Naive thymus-derived CD4-positive, alpha-beta T cell (primary cell): ENCODE results near the gene GHRHR. TPM values are rescaled to one million over a fixed set of nuclear protein-coding genes. Genes with fewer than 3 reads are reported as not detected.

Experiments
- ATAC-seq: fragments of 150-1000 bp; cut with Tn5 transposase; 2 replicates; pipeline ENCODE4 v1.10.0; 2021; ENCODE audit warnings: mild to moderate bottlenecking, moderate library complexity
- CTCF ChIA-PET: fragments of 350-600 bp; sonication (Branson Sonifier 250); formaldehyde crosslinking; loops from one replicate; lab custom pipeline; 2021; ENCODE audit warnings: antibody characterized with exemption; lab: Charles Lee
- POLR2A ChIA-PET: fragments of 350-600 bp; sonication (Branson Sonifier 250); formaldehyde crosslinking; loops from one replicate; lab custom pipeline; 2021; ENCODE audit warnings: antibody characterized with exemption, inconsistent platforms; lab: Charles Lee
- DNase-seq, 9 donors: peaks; one replicate each; pipeline versions ENCODE4 v3.0.0 to v3.0.0-alpha.2; 2020 to 2022; ENCODE audit warnings: mixed read lengths in 1 of 9
- H3K27ac ChIP-seq: one replicate; pipeline ENCODE4 v1.7.0; 2013; ENCODE audit warnings: mild to moderate bottlenecking, low read depth, low read length, moderate library complexity
- H3K27me3 ChIP-seq, 2 donors: one replicate each; pipeline ENCODE4 v1.7.0; 2013; ENCODE audit warnings: low read length in 2 of 2, mild to moderate bottlenecking in 2 of 2, moderate library complexity in 2 of 2; ENCODE audit not compliant: control insufficient read depth in 2 of 2, insufficient read depth in 2 of 2
- H3K36me3 ChIP-seq, 3 experiments: 1 replicate in 2 of 3; 2 replicates in 1 of 3; pipeline ENCODE4 v1.7.0; 2013; ENCODE audit warnings: low read length in 3 of 3, mild to moderate bottlenecking in 3 of 3, moderate library complexity in 1 of 3; ENCODE audit not compliant: insufficient read depth in 3 of 3, control insufficient read depth in 2 of 3
- H3K4me1 ChIP-seq, 2 donors: one replicate each; pipeline ENCODE4 v1.7.0; 2013; ENCODE audit warnings: low read length in 2 of 2, mild to moderate bottlenecking in 2 of 2, moderate library complexity in 1 of 2; ENCODE audit not compliant: control insufficient read depth in 2 of 2, insufficient read depth in 2 of 2
- H3K4me3 ChIP-seq: 2 replicates; pipeline ENCODE4 v1.7.0; 2013; ENCODE audit warnings: mild to moderate bottlenecking, low read length
- H3K9me3 ChIP-seq, 3 experiments: 1 replicate in 2 of 3; 2 replicates in 1 of 3; pipeline ENCODE4 v1.7.0; 2013; ENCODE audit warnings: low read length in 3 of 3; ENCODE audit not compliant: control insufficient read depth in 2 of 3
- H3K27ac Mint-ChIP-seq, 9 donors: one replicate each; pipeline ENCODE4 v1.8.0; 2020 to 2022; ENCODE audit warnings: mixed read lengths in 9 of 9, mild to moderate bottlenecking in 8 of 9, moderate library complexity in 5 of 9, inconsistent platforms in 2 of 9
- H3K27me3 Mint-ChIP-seq, 5 donors: one replicate each; pipeline ENCODE4 v1.8.0; 2021 to 2022; ENCODE audit warnings: mixed read lengths in 5 of 5, mild to moderate bottlenecking in 1 of 5
- H3K36me3 Mint-ChIP-seq, 5 donors: one replicate each; pipeline ENCODE4 v1.8.0; 2020 to 2022; ENCODE audit warnings: mixed read lengths in 5 of 5, mild to moderate bottlenecking in 3 of 5, inconsistent platforms in 1 of 5
- H3K4me1 Mint-ChIP-seq, 7 donors: one replicate each; pipeline ENCODE4 v1.8.0; 2020 to 2022; ENCODE audit warnings: mixed read lengths in 7 of 7, mild to moderate bottlenecking in 3 of 7, inconsistent platforms in 1 of 7
- H3K4me3 Mint-ChIP-seq, 10 donors: one replicate each; pipeline ENCODE4 v1.8.0; 2020 to 2022; ENCODE audit warnings: mild to moderate bottlenecking in 10 of 10, mixed read lengths in 10 of 10, moderate library complexity in 6 of 10, inconsistent platforms in 2 of 10
- H3K9me3 Mint-ChIP-seq, 11 donors: one replicate each; pipeline ENCODE4 v1.8.0; 2020 to 2022; ENCODE audit warnings: mixed read lengths in 11 of 11, mild to moderate bottlenecking in 4 of 11, inconsistent platforms in 1 of 11, moderate library complexity in 1 of 11
- intact Hi-C, 2 donors: fragments of 100-400 bp; cut with micrococcal nuclease; formaldehyde crosslinking; loops; one replicate each; pipeline ENCODE4 v1.15.1; 2023
- polyA plus RNA-seq, 2 donors: library from polyadenylated mRNA; unstranded; fragments of 300-500 nt; fragmentation: Illumina TruSeq; gene quantifications; one replicate each; pipeline ENCODE4 v1.2.3, GENCODE V29; 2021
- total RNA-seq, 6 experiments: library from RNA in 5 of 6; stranded (reverse) in 5 of 6; gene quantifications; 1 replicate in 5 of 6; 2 replicates in 1 of 6; pipeline ENCODE4 v1.2.3 and lab custom pipeline; 2021 to 2026

GHRHR gene
- total and polyA plus RNA-seq, 7 experiments from 2014 or later: not detected

GRCh38 chr7:30936650-30937245 is 27.0 kb upstream of the GHRHR start:
- Mint-ChIP-seq H3K27me3 (peaks cover 17 to 32% (median 23%) of the 10 kb centered on the region in 5 donors), H3K27ac (no peak overlapping the region), H3K4me3 (no peak overlapping the region), H3K36me3 (no peaks in the 10 kb centered on the region), H3K4me1 (no peaks in the 10 kb centered on the region), H3K9me3 (no peaks in the 10 kb centered on the region)
- DNase-seq: no peak
- ChIA-PET CTCF (interaction anchor here (0.6 kb wide), 2 partner anchors 8 to 9 kb away, joined by 3 read pairs; no protein-coding TSS in a partner anchor), POLR2A (no interaction called here)
- Histone ChIP-seq H3K36me3 (no peaks in the 10 kb centered on the region), H3K4me1 (no peaks in the 10 kb centered on the region), H3K4me3 (no peak overlapping the region), H3K27me3 (no peaks in the 10 kb centered on the region), H3K9me3 (no peaks in the 10 kb centered on the region), H3K27ac (no peak overlapping the region)
- intact Hi-C loops: no loop called here
- ATAC-seq: no peak

- H3K36me3 ChIP-seq: no peaks in the 10 kb centered on the region
- ChIA-PET POLR2A (no interaction called here), CTCF (interaction anchor here (0.6 kb wide), 1 partner anchor 9 kb away, joined by 3 read pairs; no protein-coding TSS in a partner anchor)
- DNase-seq (no peak), ATAC-seq (no peak)
- Mint-ChIP-seq H3K36me3 (no peaks in the 10 kb centered on the region), H3K27ac (no peak overlapping the region), H3K27me3 (peaks cover 24 to 35% (median 29%) of the 10 kb centered on the region in 5 donors), H3K4me1 (no peaks in the 10 kb centered on the region), H3K9me3 (no peaks in the 10 kb centered on the region), H3K4me3 (peak overlapping the region in 1 of 10 donors; percentile 26)
- no peaks in the 10 kb centered on the region for H3K9me3 ChIP-seq
- no peak overlapping the region for H3K27ac ChIP-seq
- no peaks in the 10 kb centered on the region for H3K4me1 ChIP-seq
- no peak overlapping the region for H3K4me3 ChIP-seq
- H3K27me3 ChIP-seq: no peaks in the 10 kb centered on the region
- intact Hi-C loops: no loop called here
These were observed 26.3 kb upstream of the GHRHR start for GRCh38 chr7:30937416-30937815.

- H3K27ac Mint-ChIP-seq: no peak overlapping the region
- ATAC-seq: peak; percentile 69
These were observed 25.1 kb upstream of the GHRHR start for GRCh38 chr7:30938435-30939316.

DNA sequence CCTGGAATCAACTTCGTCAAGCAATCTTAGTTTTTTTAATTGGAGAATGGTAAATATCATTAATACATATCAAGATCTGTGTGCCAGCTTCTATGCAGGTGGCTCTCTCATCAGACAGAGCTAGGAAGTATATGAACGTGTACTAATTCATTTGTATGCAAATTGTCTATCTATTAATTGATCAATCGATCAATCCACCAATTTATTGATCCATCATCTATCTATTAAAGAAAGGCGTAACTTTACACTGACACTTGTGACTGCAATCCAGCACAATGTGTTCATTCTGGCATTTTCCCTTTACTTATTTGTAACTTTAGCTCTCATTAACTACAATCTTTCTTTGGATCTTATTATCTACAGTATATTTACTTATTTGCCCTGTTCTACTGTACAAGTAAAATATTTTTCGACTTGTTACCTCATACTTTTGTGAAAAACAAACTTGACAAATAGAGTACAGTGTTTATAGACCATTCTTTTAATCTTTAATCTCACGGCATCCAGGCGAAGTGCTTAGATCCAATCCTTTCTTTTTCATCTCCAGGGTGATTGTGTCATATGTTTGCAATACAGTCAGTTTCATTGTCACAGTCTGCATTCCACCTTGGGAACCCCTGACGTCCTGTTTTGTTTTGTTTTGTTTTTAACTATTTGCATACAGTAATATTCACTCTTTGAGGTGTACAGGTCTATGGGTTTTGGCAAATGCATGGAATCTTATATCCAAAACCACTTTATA is 22.0 kb upstream of the GHRHR start:
- H3K9me3 Mint-ChIP-seq: peaks cover 0 to 21% (median 10%) of the 10 kb centered on the region in 11 donors
- no peaks in the 10 kb centered on the region for H3K4me1 ChIP-seq
- peaks cover 45 to 57% (median 49%) of the 10 kb centered on the region in 5 donors for H3K27me3 Mint-ChIP-seq
- ATAC-seq (no peak), DNase-seq (no peak)
- no peak overlapping the region for H3K4me3 Mint-ChIP-seq
- ChIA-PET CTCF (no interaction called here), POLR2A (no interaction called here)
- no peak overlapping the region for H3K4me3 ChIP-seq
- no peaks in the 10 kb centered on the region for H3K36me3 ChIP-seq
- no peak overlapping the region for H3K27ac Mint-ChIP-seq
- peaks cover 0 to 4% (median 0%) of the 10 kb centered on the region in 5 donors for H3K36me3 Mint-ChIP-seq
- intact Hi-C loops: no loop called here
- H3K9me3 ChIP-seq: no peaks in the 10 kb centered on the region
- H3K27me3 ChIP-seq: no peaks in the 10 kb centered on the region
- H3K4me1 Mint-ChIP-seq: no peaks in the 10 kb centered on the region
- H3K27ac ChIP-seq: no peak overlapping the region

More at GRCh38 chr7:30938435-30939316, 25.1 kb upstream of the GHRHR start:
- Histone ChIP-seq H3K4me1 (no peaks in the 10 kb centered on the region), H3K36me3 (no peaks in the 10 kb centered on the region), H3K27me3 (no peaks in the 10 kb centered on the region), H3K27ac (no peak overlapping the region), H3K4me3 (no peak overlapping the region), H3K9me3 (no peaks in the 10 kb centered on the region)
- CTCF ChIA-PET: interaction anchor here (0.8 kb wide), 1 partner anchor 82 kb away, joined by 4 read pairs; no protein-coding TSS in a partner anchor
- POLR2A ChIA-PET: no interaction called here
- peak in 8 of 9 donors; percentile 10 to 76 (median 36) for DNase-seq
- Mint-ChIP-seq H3K27me3 (peaks cover 25 to 43% (median 35%) of the 10 kb centered on the region in 5 donors), H3K36me3 (no peaks in the 10 kb centered on the region), H3K4me1 (no peaks in the 10 kb centered on the region), H3K9me3 (no peaks in the 10 kb centered on the region), H3K4me3 (no peak overlapping the region)
- intact Hi-C loops: loop anchor here in 1 of 2 donors (1.0 kb wide), 1 partner anchor 36 kb away; no protein-coding TSS in a partner anchor

- peaks cover 33 to 44% (median 36%) of the 10 kb centered on the region in 5 donors for H3K27me3 Mint-ChIP-seq
- H3K9me3 Mint-ChIP-seq: peaks cover 0 to 38% (median 20%) of the 10 kb centered on the region in 11 donors
- H3K4me3 Mint-ChIP-seq: no peak overlapping the region
- POLR2A ChIA-PET: no interaction called here
- H3K27ac Mint-ChIP-seq: no peak overlapping the region
- H3K4me1 Mint-ChIP-seq: no peaks in the 10 kb centered on the region
- intact Hi-C loops: no loop called here
- no peaks in the 10 kb centered on the region for H3K4me1 ChIP-seq
- H3K27me3 ChIP-seq: no peaks in the 10 kb centered on the region
- CTCF ChIA-PET: no interaction called here
- DNase-seq (no peak), ATAC-seq (no peak)
- no peak overlapping the region for H3K27ac ChIP-seq
- H3K36me3 Mint-ChIP-seq: no peaks in the 10 kb centered on the region
- no peaks in the 10 kb centered on the region for H3K9me3 ChIP-seq
- H3K4me3 ChIP-seq: no peak overlapping the region
- no peaks in the 10 kb centered on the region for H3K36me3 ChIP-seq
These were observed 13.6 kb upstream of the GHRHR start for GRCh38 chr7:30950197-30950596.

GRCh38 chr7:30954914-30955313 is 8.8 kb upstream of the GHRHR start:
- POLR2A ChIA-PET: no interaction called here

More at GRCh38 chr7:30954914-30955313, 8.8 kb upstream of the GHRHR start:
- intact Hi-C loops: no loop called here
- no peak overlapping the region for H3K27ac Mint-ChIP-seq
- H3K36me3 ChIP-seq: no peaks in the 10 kb centered on the region
- H3K27me3 Mint-ChIP-seq: peaks cover 26 to 41% (median 33%) of the 10 kb centered on the region in 5 donors
- H3K4me3 Mint-ChIP-seq: no peak overlapping the region
- H3K4me1 ChIP-seq: no peaks in the 10 kb centered on the region
- no peaks in the 10 kb centered on the region for H3K27me3 ChIP-seq
- DNase-seq: no peak
- no peak overlapping the region for H3K4me3 ChIP-seq
- H3K27ac ChIP-seq: no peak overlapping the region
- CTCF ChIA-PET: no interaction called here
- H3K36me3 Mint-ChIP-seq: peaks cover 0 to 7% (median 0%) of the 10 kb centered on the region in 5 donors
- no peaks in the 10 kb centered on the region for H3K4me1 Mint-ChIP-seq
- ATAC-seq: no peak
- peaks cover 0 to 5% (median 0%) of the 10 kb centered on the region in 3 experiments for H3K9me3 ChIP-seq
- peaks cover 0 to 35% (median 17%) of the 10 kb centered on the region in 11 donors for H3K9me3 Mint-ChIP-seq
